Muscle of arm (tissue), 12 donors: ENCODE results near the gene GRB7. TPM values are rescaled to one million over a fixed set of nuclear protein-coding genes. Genes with fewer than 3 reads are reported as not detected.

Source experiments
- polyA plus RNA-seq, 12 donors: library from polyadenylated mRNA; unstranded; fragments of 120-200 nt; gene quantifications; one replicate each; pipeline ENCODE4 v1.2.1, GENCODE V29; 2013; ENCODE audit not compliant: insufficient read length in 12 of 12

GRB7 gene
- polyA plus RNA-seq, 12 donors = 0.13 to 5.3 (median 0.48) TPM; not detected in 2

Other genes with a start within 250 kb of the GRB7 start
- gene NEUROD2, start 130.0 kb upstream of the GRB7 start, polyA plus RNA-seq = under 1 TPM in 10 of 12 donors, not detected in 2; 0.03 to 0.60 (median 0.07) TPM
- 10 to 100 TPM in 1 of 12 donors, 1 to 10 TPM in 3, under 1 TPM in 7, not detected in 1; 0.32 to 15.9 (median 0.93) TPM for gene PPP1R1B, start 111.0 kb upstream of the GRB7 start, polyA plus RNA-seq
- gene STARD3, start 100.8 kb upstream of the GRB7 start, polyA plus RNA-seq = 10 to 100 TPM in 11 of 12 donors, not detected in 1; 27.6 to 38.4 (median 33.3) TPM
- gene TCAP, start 72.6 kb upstream of the GRB7 start, polyA plus RNA-seq = 100 to 1,000 TPM in 10 of 12 donors, 10 to 100 TPM in 1, not detected in 1; 67.9 to 455 (median 247) TPM
- 1 to 10 TPM in 10 of 12 donors, not detected in 2; 1.2 to 7.5 (median 3.6) TPM for gene PNMT, start 69.5 kb upstream of the GRB7 start, polyA plus RNA-seq
- gene PGAP3, start 49.9 kb upstream of the GRB7 start, polyA plus RNA-seq = 10 to 100 TPM in 11 of 12 donors, not detected in 1; 13.7 to 25.3 (median 18.6) TPM
- 100 to 1,000 TPM in 11 of 12 donors, not detected in 1; 104 to 148 (median 128) TPM for gene ERBB2, start 37.9 kb upstream of the GRB7 start, polyA plus RNA-seq
- 10 to 100 TPM in 11 of 12 donors, not detected in 1; 14.8 to 23.6 (median 18.9) TPM for gene MIEN1, start 7.4 kb upstream of the GRB7 start, polyA plus RNA-seq
- gene IKZF3, start 126.4 kb downstream of the GRB7 start, polyA plus RNA-seq = 1 to 10 TPM in 1 of 12 donors, under 1 TPM in 9, not detected in 2; 0.06 to 1.5 (median 0.25) TPM
- gene ZPBP2, start 130.3 kb downstream of the GRB7 start, polyA plus RNA-seq = not detected
- gene GSDMB, start 180.7 kb downstream of the GRB7 start, polyA plus RNA-seq = 10 to 100 TPM in 5 of 12 donors, 1 to 10 TPM in 6, not detected in 1; 5.5 to 24.9 (median 9.6) TPM
- gene ORMDL3, start 189.7 kb downstream of the GRB7 start, polyA plus RNA-seq = 10 to 100 TPM in 11 of 12 donors, not detected in 1; 37.2 to 65.9 (median 42.6) TPM
- under 1 TPM in 1 of 12 donors, not detected in 11; 0.19 TPM for gene LRRC3C, start 189.8 kb downstream of the GRB7 start, polyA plus RNA-seq
- under 1 TPM in 10 of 12 donors, not detected in 2; 0.08 to 0.19 (median 0.14) TPM for gene GSDMA, start 225.1 kb downstream of the GRB7 start, polyA plus RNA-seq
- gene PSMD3, start 242.9 kb downstream of the GRB7 start, polyA plus RNA-seq = 100 to 1,000 TPM in 1 of 12 donors, 10 to 100 TPM in 10, not detected in 1; 59.7 to 102 (median 83.6) TPM